ENCODE results near the gene LRRC8A. TPM values are rescaled to one million over a fixed set of nuclear protein-coding genes. Genes with fewer than 3 reads are reported as not detected.

Gene LRRC8A
- total RNA-seq, 2 experiments from 2014 or later, result 35.0 to 35.8 TPM

DNA sequence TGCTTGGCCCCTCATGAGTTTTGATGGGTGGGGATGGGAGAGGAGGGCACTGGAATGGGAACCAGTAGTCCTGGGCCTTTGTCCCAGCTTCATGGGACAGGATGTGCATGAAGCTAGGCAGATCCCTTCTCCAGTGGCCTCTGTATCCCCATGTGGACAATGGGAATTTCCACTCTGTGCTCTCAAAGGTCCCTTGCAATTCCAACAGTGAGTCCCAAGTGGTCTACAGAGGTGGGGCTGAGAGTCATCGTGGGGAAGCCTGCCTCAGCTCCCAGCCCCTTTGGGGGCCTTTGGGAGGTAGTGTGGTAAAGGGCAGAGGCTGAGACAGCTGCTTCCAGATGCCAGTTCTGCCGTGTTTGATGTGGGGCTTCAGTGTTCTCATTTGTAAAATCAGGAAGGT, 37.0 kb downstream of the LRRC8A start:
- peak overlapping the region; percentile 7 for H3K4me3 Mint-ChIP-seq
- ATAC-seq (ENCODE audit: poor library complexity) (no peak), DNase-seq (no peak)
- TF ChIP-seq, protein P1, sequence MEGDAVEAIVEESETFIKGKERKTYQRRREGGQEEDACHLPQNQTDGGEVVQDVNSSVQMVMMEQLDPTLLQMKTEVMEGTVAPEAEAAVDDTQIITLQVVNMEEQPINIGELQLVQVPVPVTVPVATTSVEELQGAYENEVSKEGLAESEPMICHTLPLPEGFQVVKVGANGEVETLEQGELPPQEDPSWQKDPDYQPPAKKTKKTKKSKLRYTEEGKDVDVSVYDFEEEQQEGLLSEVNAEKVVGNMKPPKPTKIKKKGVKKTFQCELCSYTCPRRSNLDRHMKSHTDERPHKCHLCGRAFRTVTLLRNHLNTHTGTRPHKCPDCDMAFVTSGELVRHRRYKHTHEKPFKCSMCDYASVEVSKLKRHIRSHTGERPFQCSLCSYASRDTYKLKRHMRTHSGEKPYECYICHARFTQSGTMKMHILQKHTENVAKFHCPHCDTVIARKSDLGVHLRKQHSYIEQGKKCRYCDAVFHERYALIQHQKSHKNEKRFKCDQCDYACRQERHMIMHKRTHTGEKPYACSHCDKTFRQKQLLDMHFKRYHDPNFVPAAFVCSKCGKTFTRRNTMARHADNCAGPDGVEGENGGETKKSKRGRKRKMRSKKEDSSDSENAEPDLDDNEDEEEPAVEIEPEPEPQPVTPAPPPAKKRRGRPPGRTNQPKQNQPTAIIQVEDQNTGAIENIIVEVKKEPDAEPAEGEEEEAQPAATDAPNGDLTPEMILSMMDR (IDR thresholded peaks at IDR 0.05), result no peak
- H3K27ac ChIP-seq (ENCODE audit: low read depth in 1 of 2, low read length in 2 of 2), result no peak overlapping the region
- POLR2A ChIA-PET, result interaction anchor here (0.7 kb wide), 1 partner anchor 17 kb away, joined by 4 read pairs; no protein-coding TSS in a partner anchor
- H3K4me1 Mint-ChIP-seq (ENCODE audit: low read depth), result peaks cover 4% of the 10 kb centered on the region
- peaks cover 17% of the 10 kb centered on the region for H3K4me1 ChIP-seq (ENCODE audit: insufficient read depth, low read length)
- H3K9me3 Mint-ChIP-seq, result no peaks in the 10 kb centered on the region
- CTCF ChIA-PET, result no interaction called here
- H3K36me3 ChIP-seq (ENCODE audit: insufficient read depth, low read length), result peaks cover 33% of the 10 kb centered on the region
- H3K9me3 ChIP-seq (ENCODE audit: control insufficient read depth in 1 of 2, insufficient read depth in 1 of 2, low read length in 2 of 2), result no peaks in the 10 kb centered on the region
- H3K27ac Mint-ChIP-seq, result no peak overlapping the region
- intact Hi-C loops (cut with DNase I, micrococcal nuclease), result no loop called here
- no peaks in the 10 kb centered on the region for H3K27me3 ChIP-seq (ENCODE audit: control insufficient read depth in 1 of 2, insufficient read depth in 2 of 2, low read length in 2 of 2)
- no peaks in the 10 kb centered on the region for H3K27me3 Mint-ChIP-seq
- H3K4me3 ChIP-seq (ENCODE audit: low read length), result no peak overlapping the region
- H3K36me3 Mint-ChIP-seq (ENCODE audit: low read depth), result peaks cover 38% of the 10 kb centered on the region

DNA sequence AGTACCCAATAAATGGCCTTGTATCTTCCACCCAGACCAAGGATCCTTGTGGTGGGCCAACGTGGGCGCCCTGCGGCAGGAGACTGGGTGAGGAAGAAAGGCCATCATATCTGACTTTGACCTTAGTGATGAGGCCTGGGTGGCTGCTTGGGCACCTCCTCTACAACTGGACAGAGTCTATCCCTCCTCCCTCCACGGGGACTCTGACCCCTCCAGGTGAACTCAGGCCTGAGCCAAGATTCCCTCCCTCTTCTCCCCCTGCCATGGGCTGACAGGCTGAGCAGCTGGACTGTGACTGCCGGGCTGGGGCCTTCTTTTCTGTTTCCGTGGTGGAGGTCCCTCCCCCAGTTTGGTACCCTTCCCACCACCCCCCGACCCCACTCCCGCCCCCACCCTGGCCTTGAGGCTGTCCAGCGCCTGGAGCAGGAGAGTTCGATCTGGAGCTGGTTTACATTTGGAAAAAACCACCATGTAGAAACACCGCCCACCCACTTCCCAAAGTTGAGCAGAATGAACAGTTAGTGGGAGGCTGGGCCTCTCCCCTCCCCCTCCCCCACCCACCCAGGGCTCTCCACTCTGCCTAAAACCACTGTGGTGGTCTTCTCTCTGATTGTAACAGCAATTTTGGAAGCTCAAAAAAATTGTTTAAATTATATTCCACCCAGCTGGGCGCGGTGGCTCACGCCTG, 37.6 kb downstream of the LRRC8A start:
- H3K4me3 Mint-ChIP-seq, result peak overlapping the region; percentile 7
- Histone ChIP-seq H3K9me3 (ENCODE audit: control insufficient read depth in 1 of 2, insufficient read depth in 1 of 2, low read length in 2 of 2) (no peaks in the 10 kb centered on the region), H3K4me1 (ENCODE audit: insufficient read depth, low read length) (peaks cover 11% of the 10 kb centered on the region), H3K4me3 (ENCODE audit: low read length) (no peak overlapping the region), H3K36me3 (ENCODE audit: insufficient read depth, low read length) (peaks cover 28% of the 10 kb centered on the region), H3K27ac (ENCODE audit: low read depth in 1 of 2, low read length in 2 of 2) (no peak overlapping the region), H3K27me3 (ENCODE audit: control insufficient read depth in 1 of 2, insufficient read depth in 2 of 2, low read length in 2 of 2) (no peaks in the 10 kb centered on the region)
- no peak overlapping the region for H3K27ac Mint-ChIP-seq
- CTCF ChIA-PET, result no interaction called here
- intact Hi-C loops (cut with DNase I, micrococcal nuclease), result no loop called here
- DNase-seq (no peak), ATAC-seq (ENCODE audit: poor library complexity) (no peak)
- H3K4me1 Mint-ChIP-seq (ENCODE audit: low read depth), result peaks cover 4% of the 10 kb centered on the region
- TF ChIP-seq, protein P1 (IDR thresholded peaks at IDR 0.05), result no peak
- POLR2A ChIA-PET, result no interaction called here
- H3K36me3 Mint-ChIP-seq (ENCODE audit: low read depth), result peaks cover 35% of the 10 kb centered on the region
- H3K9me3 Mint-ChIP-seq, result no peaks in the 10 kb centered on the region
- no peaks in the 10 kb centered on the region for H3K27me3 Mint-ChIP-seq

DNA sequence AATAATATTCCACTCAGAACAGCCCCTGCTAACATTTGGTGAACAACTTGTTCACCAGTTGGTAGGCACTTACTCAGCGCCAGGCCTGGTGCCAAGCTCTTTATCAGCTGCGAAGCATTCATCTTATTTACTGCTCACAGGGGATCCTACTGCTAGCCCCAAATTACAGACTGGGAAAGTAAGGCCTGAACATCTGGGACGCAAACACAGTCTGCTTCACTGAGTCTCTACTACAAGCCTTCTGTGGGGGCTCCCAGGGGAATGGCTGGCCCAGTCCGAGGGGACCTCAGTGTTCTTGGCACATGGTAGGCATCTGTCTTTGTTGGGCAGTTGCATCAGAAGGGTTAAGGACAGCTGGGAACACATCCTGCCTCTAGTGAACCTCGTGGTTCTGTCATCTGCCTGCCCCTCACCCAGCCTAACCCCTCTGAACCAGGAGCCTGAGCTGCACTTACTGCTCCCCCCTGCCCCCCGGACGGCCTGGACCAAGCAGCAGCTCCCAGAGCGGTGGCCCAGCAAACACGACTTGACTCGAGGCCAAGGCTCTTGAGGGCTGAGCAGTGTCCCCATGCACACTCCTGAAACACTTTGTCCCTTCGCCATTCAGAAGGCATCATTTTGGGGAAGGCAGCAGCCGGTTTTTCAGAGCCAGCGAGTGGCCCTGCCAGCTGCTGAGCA, 38.6 kb downstream of the LRRC8A start, which contains the start of gene PHYHD1:
TSS of gene PHYHD1 (plus strand) at position 602 of the 678 bp plus-strand sequence. CDS start 1,342 bp downstream, outside the sequence.
- H3K27ac Mint-ChIP-seq, result peak within 1 kb of the TSS; percentile 53
- Histone ChIP-seq H3K4me1 (ENCODE audit: insufficient read depth, low read length) (peaks cover 13% of the 10 kb centered on the region), H3K4me3 (ENCODE audit: low read length) (no peak within 1 kb of the TSS), H3K36me3 (ENCODE audit: insufficient read depth, low read length) (peaks cover 23% of the 10 kb centered on the region), H3K27me3 (ENCODE audit: control insufficient read depth in 1 of 2, insufficient read depth in 2 of 2, low read length in 2 of 2) (no peaks in the 10 kb centered on the region), H3K9me3 (ENCODE audit: control insufficient read depth in 1 of 2, insufficient read depth in 1 of 2, low read length in 2 of 2) (no peaks in the 10 kb centered on the region), H3K27ac (ENCODE audit: low read depth in 1 of 2, low read length in 2 of 2) (no peak within 1 kb of the TSS)
- CTCF ChIA-PET, result no interaction called here
- no peaks in the 10 kb centered on the region for H3K27me3 Mint-ChIP-seq
- DNase-seq (no peak), ATAC-seq (ENCODE audit: poor library complexity) (no peak)
- intact Hi-C loops (cut with DNase I, micrococcal nuclease), result no loop called here
- no peak within 1 kb of the TSS for H3K4me3 Mint-ChIP-seq
- POLR2A ChIA-PET, result interaction anchor here (0.9 kb wide), 1 partner anchor 59 kb away, joined by 3 read pairs; no protein-coding TSS in a partner anchor
- H3K4me1 Mint-ChIP-seq (ENCODE audit: low read depth), result peaks cover 5% of the 10 kb centered on the region
- TF ChIP-seq, protein P1 (IDR thresholded peaks at IDR 0.05), result no peak
- no peaks in the 10 kb centered on the region for H3K9me3 Mint-ChIP-seq
- H3K36me3 Mint-ChIP-seq (ENCODE audit: low read depth), result peaks cover 30% of the 10 kb centered on the region

Data from CD4-positive, alpha-beta T cell (primary cell).